Measurements from ENCODE around the gene SDR9C7.
"Not testable (repeated sequence)": the region's sequence is repeated elsewhere in the genome, so short reads cannot be mapped to it uniquely, and the experiment has no call there.

DNA sequence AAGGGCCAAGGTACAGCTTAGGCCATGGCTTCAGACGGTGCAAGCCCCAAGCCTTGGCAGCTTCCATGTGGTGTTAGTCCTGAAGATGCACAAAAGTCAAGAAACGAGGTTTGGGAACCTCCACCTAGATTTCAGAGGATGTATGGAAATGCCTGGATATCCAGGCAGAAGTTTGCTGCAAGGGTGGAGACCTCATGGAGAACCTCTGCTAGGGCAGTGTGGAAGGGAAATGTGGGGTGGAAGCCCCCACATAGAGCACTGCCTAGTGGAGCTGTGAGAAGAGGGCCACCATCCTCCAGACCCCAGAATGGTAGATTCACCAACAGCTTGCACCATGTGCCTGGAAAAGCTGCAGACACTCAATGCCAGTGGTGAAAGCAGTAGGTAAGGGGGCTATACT is 24.8 kb downstream of the SDR9C7 start:
- TF ChIP-seq, protein P1, sequence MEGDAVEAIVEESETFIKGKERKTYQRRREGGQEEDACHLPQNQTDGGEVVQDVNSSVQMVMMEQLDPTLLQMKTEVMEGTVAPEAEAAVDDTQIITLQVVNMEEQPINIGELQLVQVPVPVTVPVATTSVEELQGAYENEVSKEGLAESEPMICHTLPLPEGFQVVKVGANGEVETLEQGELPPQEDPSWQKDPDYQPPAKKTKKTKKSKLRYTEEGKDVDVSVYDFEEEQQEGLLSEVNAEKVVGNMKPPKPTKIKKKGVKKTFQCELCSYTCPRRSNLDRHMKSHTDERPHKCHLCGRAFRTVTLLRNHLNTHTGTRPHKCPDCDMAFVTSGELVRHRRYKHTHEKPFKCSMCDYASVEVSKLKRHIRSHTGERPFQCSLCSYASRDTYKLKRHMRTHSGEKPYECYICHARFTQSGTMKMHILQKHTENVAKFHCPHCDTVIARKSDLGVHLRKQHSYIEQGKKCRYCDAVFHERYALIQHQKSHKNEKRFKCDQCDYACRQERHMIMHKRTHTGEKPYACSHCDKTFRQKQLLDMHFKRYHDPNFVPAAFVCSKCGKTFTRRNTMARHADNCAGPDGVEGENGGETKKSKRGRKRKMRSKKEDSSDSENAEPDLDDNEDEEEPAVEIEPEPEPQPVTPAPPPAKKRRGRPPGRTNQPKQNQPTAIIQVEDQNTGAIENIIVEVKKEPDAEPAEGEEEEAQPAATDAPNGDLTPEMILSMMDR (IDR thresholded peaks at IDR 0.05): not testable (repeated sequence)
- TF ChIP-seq POLR2A (IDR thresholded peaks at IDR 0.05): not testable (repeated sequence)
